OCI-M1 (cell line): ENCODE measurements around the gene ADAMTS14.

Experiments
- DNase-seq: peaks from one replicate; lab custom pipeline; 2025; lab: John Stamatoyannopoulos, UW

Gene ADAMTS14

DNA sequence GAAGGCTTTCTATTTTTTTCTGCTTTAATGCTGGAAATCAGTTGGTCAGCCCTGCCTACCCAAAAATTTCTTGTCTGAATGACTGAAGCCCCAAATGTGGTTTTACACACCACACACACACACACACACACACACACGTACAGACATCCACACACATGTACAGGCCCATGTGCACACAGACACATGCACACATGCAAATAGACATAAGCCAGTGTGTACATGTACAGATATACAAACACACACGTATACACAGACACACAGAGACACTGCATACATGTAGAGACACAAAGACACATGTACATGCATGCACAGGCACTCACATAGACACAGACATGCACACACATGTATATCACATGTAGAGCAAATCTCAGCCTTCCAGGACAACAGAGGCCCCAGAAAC is 58.6 kb downstream of the ADAMTS14 start:
- DNase-seq = no peak

DNA sequence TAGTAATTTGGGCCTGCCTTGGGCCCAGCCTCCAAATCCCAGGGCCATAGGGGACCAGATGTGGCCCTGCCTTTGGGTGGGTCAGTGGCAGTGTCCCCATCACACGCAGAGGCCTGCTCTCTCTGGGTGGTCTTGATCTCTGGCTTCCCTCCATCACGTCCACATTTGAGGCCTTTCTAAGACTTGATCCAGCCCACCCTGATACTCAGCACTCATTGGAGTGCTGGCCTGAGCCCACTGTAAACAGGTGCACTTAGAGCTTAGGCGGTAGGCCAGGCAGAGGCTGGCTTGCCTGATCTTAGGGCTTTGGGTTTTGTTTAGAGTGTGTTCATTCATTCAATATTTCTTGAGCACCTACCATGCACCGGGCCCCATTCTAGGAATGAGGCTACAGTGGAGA is 60.3 kb downstream of the ADAMTS14 start:
- no peak for DNase-seq

DNA sequence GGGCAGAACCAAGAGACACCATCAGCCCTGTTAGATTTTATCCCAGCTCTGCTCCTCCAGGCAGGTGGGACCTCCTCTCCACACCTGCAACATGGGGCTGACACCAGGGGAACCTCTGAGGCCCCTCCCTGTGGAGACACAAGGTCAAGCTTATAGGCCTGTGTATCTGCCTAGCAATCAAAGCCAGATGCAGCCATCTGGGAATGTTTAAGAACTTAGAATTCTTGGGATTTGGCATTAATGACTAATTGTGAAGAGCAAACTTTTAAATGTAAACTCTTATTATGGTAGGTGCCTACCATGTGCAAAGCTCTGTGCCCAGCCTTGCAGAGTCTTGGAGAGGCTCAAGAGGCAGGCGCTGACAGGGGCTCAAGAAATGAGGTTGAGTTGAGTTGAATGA is 60.7 kb downstream of the ADAMTS14 start:
- no peak for DNase-seq

DNA sequence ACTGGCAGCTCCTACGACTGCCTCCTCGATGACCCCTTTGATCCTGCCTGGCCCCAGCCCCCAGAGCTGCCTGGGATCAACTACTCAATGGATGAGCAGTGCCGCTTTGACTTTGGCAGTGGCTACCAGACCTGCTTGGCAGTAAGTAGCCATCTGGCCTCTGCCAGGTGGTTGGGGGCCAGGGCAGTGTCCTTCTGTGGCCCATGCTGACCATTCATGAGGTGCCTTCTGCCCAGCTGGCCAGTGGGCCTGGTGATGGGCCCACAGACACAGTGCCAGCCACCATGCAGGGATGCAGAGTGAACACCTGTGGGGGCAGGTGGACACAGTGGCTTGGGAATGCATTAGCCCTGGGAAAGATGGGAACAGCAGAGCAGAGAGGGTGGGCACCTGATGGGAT is 62.9 kb downstream of the ADAMTS14 start:
- no peak for DNase-seq

DNA sequence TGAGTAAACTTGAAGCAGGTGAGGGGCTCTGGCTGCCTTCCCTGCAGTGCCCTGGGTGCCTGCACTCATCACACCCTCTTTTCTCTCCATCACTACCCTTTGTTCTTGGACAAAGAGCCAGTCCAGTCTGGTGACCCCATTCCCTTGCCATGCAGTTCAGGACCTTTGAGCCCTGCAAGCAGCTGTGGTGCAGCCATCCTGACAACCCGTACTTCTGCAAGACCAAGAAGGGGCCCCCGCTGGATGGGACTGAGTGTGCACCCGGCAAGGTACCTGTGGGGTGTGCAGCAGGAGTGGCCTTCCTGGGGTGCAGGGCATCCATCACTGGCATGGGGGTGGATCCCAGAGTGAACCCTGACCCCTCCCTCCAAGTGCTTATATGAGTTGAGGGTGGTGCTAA is 64.2 kb downstream of the ADAMTS14 start:
- DNase-seq = no peak

DNA sequence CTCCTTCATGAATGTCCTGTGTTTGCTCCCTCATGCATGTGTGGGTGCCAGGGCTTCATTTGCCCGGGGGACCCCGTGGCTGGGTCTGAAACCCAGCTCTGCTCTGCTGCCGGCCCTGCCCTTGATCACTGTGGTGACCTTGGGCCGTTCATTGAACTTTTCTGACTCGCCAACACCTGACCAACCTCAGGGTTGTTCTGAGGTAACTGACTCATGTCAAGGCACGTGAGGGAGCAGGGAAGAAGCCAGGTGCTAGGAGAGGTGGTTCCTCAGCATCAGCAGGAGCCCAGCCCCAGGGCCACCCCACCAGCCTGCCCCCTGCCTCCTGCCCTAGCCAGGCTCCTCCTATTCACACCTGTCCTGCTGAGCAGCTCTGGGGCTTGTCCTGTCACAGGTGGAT is 64.9 kb downstream of the ADAMTS14 start:
- no peak for DNase-seq

DNA sequence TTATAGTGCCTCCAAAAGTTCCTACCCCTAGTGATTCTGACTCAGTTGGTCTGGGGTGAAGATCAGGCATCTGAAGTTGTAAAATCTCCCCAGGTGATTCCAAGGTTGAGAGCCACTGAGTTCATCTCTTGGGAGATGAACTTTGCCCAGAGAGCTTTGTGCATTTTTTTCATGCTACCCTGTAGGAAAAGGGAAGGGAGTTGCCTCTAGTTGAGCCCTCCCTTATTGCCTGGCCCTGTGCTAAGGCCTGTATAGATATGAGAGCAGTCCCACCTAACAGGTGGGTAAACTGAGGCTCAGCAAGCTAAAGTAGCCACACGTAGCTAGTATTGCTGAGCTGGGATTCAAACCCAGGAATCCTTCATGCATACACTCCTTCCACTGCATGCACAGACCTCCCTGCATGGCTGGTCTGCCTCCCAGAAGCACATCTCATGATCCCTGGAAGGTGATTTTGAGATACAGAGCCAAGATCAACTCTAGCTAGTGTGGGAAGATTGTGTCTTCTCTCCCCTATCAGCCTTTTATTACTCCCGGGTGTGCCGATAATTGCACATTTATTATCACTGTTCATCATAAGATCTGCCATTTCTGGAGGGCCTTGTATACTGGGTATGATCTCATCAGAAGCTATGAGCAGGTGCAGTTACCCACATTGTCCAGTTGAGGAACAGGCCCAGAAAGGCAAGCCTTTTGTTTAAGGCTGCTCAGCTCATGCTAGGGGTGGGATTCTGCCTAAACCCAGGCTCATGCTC is 65.9 kb downstream of the ADAMTS14 start:
- DNase-seq = no peak

DNA sequence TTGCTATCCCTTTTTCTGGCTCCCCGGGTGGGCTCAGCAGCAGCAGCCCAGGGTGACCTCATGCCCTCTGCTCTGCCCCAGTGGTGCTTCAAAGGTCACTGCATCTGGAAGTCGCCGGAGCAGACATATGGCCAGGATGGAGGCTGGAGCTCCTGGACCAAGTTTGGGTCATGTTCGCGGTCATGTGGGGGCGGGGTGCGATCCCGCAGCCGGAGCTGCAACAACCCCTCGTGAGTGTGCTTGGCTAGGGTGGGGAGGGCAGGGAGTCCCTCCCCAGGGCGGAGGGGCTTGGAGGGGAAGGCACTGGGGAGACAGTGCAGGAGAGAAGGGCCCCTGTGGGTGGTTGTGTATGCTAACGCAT is 66.4 kb downstream of the ADAMTS14 start:
- DNase-seq = no peak

DNA sequence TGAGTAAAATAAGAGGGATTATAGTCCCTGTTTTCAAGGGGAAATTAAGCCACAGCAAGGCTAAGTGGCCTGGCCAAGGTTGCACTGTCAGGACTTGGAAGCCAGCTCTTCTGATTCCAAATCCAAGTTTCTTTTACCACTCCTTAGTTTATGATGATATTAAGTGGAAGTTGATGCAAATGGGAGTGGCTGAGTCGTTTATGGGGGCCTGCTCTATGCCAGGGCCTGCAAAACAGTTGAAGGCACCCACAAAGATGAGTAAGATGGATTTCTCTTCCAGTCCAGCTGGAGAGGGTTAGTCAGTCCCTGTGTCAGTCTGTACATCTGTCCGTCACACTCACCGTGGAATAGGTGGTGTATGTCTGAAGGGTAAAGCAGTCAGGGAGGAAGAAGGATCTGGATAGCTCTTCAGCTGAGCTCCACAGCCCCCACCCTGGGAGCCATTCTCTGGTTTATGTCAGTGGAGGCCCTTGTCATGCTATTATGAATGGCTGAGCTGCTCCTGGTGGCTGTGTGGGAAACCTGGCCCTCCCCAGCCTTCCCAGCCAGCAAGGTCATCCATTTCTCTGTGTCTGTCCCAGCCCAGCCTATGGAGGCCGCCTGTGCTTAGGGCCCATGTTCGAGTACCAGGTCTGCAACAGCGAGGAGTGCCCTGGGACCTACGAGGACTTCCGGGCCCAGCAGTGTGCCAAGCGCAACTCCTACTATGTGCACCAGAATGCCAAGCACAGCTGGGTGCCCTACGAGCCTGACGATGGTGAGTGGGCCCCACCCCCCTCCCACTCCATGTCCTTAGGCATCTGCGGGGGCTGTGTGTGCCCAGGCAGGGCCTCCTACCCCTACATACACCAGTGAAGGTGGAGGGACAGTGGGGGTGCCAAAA is 68.3 kb downstream of the ADAMTS14 start:
- no peak for DNase-seq

DNA sequence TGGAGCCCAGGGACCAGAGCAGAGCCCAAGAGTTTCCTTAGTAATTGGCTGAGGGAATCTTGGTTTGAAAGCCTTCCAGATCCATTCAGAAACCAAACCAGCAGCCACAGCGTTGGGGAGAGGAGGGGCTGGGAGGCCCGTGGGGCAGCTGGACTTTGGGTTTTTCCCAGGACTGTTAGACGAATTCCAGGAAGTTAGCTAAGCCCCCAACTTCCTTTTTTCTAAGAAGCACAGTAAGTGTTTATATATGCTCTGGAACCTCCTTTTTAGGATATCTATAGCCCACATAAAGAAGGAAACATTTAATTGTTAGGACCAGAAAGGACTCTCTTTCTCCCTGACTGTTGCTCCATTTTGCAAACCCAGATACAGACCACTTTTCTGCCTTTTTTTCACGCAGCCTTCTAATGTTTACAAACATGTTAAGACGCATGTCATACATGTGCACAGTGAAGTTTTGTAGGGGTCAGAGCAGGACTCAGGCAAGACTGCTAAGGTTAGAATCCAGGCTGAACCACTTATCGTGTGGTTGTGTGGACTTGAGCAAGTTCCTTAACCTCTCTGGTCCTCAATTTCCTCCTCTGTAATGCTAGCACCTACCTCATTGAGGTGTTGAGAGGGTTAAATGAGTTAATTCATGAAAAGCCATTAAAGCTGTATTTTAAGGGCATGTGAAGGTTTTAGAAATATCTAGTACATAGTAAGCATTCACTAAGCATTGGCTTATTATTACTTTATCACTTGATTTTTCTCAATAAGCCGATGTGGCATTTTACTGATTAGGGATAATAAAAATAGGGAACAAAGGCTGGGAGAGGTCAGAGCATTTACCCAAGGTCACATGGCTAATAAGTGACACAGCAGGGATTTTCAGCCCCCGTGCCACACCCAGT is 70.5 kb downstream of the ADAMTS14 start:
- peak; percentile 97 for DNase-seq

DNA sequence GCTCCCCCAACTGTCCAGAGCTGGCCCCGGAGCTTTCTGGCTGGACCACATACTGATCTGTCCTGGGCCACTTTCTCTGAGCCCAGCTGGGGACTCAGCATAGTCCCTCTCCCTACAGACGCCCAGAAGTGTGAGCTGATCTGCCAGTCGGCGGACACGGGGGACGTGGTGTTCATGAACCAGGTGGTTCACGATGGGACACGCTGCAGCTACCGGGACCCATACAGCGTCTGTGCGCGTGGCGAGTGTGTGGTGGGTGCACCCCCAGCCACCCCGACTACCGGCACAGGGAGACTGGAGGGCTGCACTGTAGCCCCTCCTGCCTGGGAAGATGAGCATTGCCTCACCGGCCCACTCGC is 71.1 kb downstream of the ADAMTS14 start:
- no peak for DNase-seq

DNA sequence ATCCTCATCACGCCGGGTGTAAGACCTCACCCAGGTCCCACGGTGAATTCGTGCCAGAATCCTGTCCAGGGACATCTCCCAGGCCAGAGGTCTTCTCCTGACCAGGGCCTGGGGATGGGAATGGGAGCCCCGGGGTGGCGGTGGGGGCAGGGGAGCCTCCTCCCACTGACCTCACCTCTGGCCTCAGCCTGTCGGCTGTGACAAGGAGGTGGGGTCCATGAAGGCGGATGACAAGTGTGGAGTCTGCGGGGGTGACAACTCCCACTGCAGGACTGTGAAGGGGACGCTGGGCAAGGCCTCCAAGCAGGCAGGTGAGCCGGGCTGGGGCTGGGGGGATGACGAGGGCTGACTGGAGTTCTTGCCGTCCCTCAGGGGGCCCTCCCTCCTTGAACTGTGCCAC is 71.6 kb downstream of the ADAMTS14 start:
- DNase-seq = no peak

DNA sequence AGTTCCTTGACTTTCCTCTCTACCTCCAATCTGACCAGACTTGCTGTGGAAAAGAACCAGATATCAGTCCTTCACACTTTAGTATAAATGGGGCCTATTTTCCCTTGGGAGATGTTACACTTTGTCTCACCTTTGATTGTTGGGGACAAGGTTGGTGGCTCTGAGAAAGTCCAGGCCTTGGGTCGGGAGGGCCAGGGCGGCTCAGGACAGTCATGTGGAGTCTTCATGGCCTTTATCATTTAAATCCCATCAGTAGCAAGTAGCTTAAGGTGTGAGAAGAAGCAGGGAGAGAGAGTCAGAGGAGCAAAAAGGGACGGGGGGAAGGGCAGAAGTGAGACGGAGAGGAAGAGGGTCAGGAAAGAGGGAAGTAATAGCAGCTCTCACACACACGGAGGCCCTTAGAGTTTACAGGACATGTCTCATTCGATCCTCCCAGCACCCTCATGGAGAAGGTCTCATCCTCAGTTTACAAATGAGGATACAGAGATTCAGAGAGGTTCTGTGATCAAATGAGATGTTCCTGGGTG is 72.4 kb downstream of the ADAMTS14 start:
- DNase-seq = peak; percentile 23

DNA sequence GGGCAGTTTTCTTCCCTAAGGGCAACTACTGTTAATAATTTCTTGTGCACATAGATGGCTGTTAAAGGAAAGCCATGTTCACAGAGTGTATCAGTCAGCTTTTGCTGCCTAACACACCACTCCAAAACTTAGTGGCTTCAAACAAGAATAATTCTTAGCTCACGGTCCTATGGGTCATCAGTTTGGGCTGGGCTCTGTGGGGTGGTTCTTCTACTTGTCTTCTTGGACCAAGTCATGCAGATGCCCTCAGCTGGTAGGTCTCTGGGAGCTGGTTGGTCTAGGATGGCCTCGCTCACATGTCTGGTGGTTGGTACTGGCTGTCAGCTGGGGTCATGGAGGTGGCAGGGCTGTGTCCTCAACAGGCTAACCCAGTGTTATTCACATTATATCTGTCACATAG is 73.2 kb downstream of the ADAMTS14 start:
- no peak for DNase-seq

DNA sequence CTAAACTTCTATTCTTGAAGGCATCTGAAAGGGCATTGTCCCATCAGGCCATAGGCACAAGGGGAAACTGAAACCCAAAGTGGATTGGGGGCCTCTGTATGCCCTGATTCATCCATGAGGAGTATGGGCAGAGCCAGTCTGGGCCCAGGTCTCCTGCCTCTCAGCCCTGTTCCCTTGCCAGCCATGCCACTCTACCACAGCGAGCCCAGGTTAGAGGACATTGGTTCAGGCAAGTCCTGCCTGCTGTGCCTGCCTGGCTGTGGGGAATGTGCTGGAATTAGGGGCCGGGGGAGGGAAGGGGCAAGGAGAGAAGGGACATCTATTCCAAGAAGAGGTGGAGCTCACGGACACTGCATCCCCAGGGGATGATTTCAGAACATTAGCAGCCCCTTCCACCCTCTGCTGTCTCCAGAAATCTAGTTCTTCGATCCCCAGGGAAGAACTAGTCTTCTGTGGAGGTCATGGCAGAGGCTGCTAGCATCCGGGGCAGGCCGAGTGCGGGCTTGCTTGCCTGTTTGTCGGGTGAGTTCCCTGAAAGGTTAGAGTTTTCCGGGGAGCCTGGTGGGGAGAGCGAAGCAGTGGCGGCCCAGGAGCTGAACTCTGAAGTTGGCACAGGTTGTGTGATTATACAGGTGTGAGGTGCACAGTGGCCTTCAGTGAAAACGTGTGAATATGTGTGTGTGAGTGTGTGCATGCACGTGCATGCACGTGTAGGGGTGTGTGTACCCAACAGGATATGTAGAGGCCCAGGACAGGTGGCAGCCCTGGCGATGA is 75.1 kb downstream of the ADAMTS14 start:
- DNase-seq = no peak

DNA sequence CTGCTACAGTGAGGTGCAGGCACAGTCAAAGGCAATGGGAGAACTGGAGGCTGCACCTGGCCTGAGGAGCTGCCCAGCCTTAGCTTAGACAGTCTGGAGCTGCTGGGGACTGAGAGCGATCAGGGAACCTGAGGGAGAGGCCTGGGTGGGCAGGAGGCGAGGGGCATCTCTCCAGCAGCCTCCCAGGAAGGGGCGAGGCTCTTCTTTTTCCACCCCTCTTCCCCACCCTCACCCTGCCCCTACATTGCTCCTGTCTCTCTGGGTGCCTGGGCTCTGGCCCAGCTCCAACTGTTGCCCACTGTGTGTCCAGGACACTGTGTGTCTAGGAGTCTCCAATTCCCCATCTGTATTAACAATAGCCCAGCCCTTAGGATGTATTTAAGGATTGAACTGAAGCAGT is 76.0 kb downstream of the ADAMTS14 start:
- no peak for DNase-seq

DNA sequence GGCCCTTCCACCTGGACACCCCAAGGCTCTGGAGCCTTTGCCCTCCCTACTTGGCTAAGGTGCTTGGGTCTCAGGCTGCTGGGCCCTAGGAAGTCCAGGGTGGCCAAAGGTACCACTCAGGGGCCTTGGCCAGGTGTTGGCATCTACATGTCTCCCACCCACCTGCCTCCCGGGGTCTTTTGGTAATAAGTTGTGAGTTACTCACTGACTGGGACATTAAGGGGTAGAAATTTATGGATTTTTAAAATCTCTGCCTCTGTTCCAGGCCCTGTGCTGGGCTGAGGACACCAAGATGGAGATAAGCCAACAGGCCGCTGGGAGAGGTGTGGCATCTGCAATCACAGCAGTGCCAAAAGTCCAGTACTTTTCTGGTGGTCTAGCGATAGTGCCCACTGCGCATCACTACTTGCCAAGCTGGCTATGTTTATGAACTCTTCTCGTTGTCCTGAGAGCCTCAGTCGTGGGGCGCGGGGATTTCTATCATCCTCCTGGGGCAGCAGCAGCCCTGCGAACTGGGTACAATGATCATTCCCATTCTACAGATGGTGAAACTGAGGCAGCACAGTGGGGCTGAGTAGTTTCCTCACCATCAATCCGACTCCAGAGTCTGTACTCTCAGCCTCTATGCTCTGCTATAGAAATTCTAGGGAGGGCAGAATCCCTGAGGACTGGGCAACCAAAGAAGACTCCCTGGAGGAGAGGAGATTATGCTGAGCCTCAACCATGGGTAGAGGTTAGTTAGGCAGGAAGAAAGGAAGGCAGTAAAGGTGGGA is 76.7 kb downstream of the ADAMTS14 start:
- DNase-seq = no peak

DNA sequence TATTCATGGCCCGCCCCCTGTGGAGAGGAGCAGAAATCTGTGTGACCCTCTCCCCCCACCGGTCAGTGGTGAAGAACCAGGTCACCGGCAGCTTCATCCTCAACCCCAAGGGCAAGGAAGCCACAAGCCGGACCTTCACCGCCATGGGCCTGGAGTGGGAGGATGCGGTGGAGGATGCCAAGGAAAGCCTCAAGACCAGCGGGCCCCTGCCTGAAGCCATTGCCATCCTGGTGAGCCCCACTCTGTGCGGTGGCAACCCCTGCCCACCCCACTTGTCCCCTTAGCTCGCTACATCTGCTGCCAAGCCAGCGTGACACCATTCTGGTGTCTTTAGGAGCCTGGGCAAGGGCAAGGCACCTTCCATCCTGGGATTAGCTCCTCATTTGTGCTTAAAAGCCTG is 77.5 kb downstream of the ADAMTS14 start:
- DNase-seq = no peak

DNA sequence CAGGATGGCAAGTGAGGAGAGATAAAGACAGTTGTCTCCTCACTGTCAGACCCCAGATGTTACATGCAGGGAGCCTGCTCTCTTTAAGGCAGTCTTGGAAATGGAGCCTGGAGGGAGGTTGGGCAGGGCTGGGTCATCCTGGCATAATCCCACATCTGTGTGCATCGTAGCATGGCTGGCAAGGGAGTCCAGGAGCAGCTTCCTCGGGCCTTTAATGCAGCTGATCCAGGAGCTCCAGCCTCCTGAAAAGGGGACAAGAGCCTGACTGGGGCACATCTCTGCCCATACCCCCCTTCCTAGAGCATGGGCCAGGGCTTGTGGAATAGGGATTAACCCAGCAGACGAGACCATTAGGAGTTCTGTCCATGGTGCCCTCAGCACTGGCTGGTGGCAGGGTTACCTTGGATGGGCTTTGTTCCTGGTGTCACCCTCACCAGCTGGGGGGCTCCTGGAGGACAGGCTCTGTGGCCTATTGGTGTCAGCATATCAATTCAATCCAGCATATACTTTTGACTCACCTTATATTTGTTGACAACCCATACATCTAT is 77.9 kb downstream of the ADAMTS14 start:
- DNase-seq = no peak

DNA sequence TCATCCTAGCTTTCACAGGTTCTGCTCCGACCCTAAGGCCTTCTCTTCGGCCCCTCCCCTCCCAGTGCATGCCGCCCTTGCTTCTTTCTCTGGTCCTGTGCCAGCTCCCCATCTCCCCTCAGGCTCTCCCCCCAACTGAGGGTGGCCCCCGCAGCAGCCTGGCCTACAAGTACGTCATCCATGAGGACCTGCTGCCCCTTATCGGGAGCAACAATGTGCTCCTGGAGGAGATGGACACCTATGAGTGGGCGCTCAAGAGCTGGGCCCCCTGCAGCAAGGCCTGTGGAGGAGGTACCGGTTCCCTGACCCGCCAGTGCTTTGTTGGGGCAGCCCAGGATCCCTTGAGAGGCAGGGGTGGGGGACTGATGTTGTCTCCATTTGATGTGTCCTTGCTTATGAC is 79.0 kb downstream of the ADAMTS14 start:
- no peak for DNase-seq
